Spleen (tissue), 11 donors: Measurements from ENCODE around the gene CNPY4. TPM values are rescaled to one million over a fixed set of nuclear protein-coding genes. Genes with fewer than 3 reads are reported as not detected.

ENCODE experiments used
- DNase-seq: peaks from one replicate; pipeline ENCODE4 v3.0.0-alpha.2; 2020
- H3K27ac ChIP-seq, 8 donors: fragments of 200-600 bp; sonication (generic) in 7 of 8; 1 replicate in 4 of 8; 2 replicates in 4 of 8; pipeline versions ENCODE4 v1.5.0 to v1.8.0; 2016 to 2021; ENCODE audit warnings: inconsistent platforms in 4 of 8, mild to moderate bottlenecking in 4 of 8, moderate library complexity in 1 of 8
- H3K27me3 ChIP-seq, 7 donors: fragments of 200-600 bp; sonication (generic) in 6 of 7; replicated peaks in 1 of 7; 1 replicate in 4 of 7; 2 replicates in 3 of 7; pipeline versions ENCODE4 v1.5.0 to v1.8.0; 2016 to 2021; ENCODE audit warnings: inconsistent platforms in 3 of 7, mild to moderate bottlenecking in 1 of 7
- H3K36me3 ChIP-seq, 6 donors: fragments of 200-600 bp; sonication (generic) in 5 of 6; 1 replicate in 4 of 6; 2 replicates in 2 of 6; pipeline versions ENCODE4 v1.5.0 to v1.8.0; 2016 to 2021; ENCODE audit warnings: inconsistent platforms in 2 of 6
- H3K4me1 ChIP-seq, 6 donors: fragments of 200-600 bp; sonication (generic) in 5 of 6; 1 replicate in 3 of 6; 2 replicates in 3 of 6; pipeline versions ENCODE4 v1.5.0 to v1.8.0; 2016 to 2021; ENCODE audit warnings: inconsistent platforms in 3 of 6
- H3K4me3 ChIP-seq, 8 donors: fragments of 200-600 bp; sonication (generic) in 7 of 8; 1 replicate in 4 of 8; 2 replicates in 4 of 8; pipeline versions ENCODE4 v1.5.0 to v1.8.0; 2016 to 2021; ENCODE audit warnings: inconsistent platforms in 4 of 8, mild to moderate bottlenecking in 4 of 8, moderate library complexity in 2 of 8
- H3K9me3 ChIP-seq, 8 donors: fragments of 200-600 bp; sonication (generic) in 7 of 8; 1 replicate in 4 of 8; 2 replicates in 4 of 8; pipeline versions ENCODE4 v1.5.0 to v1.8.0; 2016 to 2021; ENCODE audit warnings: inconsistent platforms in 4 of 8
- POLR2A ChIP-seq, 3 donors: fragments of 450-650 bp; IDR thresholded peaks; one replicate each; pipeline ENCODE4 v1.5.1; 2017; ENCODE audit warnings: antibody characterized with exemption in 3 of 3, mild to moderate bottlenecking in 1 of 3
- POLR2AphosphoS5 ChIP-seq, 3 donors: sonication (generic); formaldehyde crosslinking; IDR thresholded peaks; one replicate each; pipeline ENCODE4 v1.5.1; 2017; ENCODE audit warnings: antibody characterized with exemption in 3 of 3
- WGBS, 5 donors: extraction: QIAGEN DNeasy Blood & Tissue Kit in 3 of 5; methylation state at CpG; one replicate each; pipeline versions ENCODE4 v1.1.5 to v1.1.7; 2013 to 2018; 5-methylcytosine and 5-hydroxymethylcytosine counted together
- intact Hi-C: fragments of 100-400 bp; cut with DNase I; formaldehyde crosslinking; loops from one replicate; pipeline ENCODE4 v1.15.0; 2023; ENCODE audit warnings: low total_unique reads
- polyA plus RNA-seq, 3 donors: library from polyadenylated mRNA; stranded (reverse); fragments of 200-250 nt; gene quantifications; one replicate each; pipeline ENCODE4 v1.2.1, GENCODE V29; 2013
- total RNA-seq, 7 donors: library from RNA; depleted of rRNA in 3 of 7; stranded (reverse); fragments of >200 nt in 3 of 7; fragmentation: NEBNext Ultra II Directional in 4 of 7; extraction: Animal tissue kit (Norgen Biotek cat#: 25700) in 4 of 7; gene quantifications; one replicate each; pipeline versions ENCODE4 v1.1.0 to v1.2.1, GENCODE V29; 2016 to 2021
- TF ChIP-seq, protein P1 (sequence below), 11 experiments: fragments of 200-600 bp in 7 of 11; fragments of 450-650 bp in 4 of 11; sonication (generic) in 4 of 11; IDR thresholded peaks in 8 of 11; conservative IDR thresholded peaks in 3 of 11; 1 replicate in 7 of 11; 2 replicates in 4 of 11; pipeline versions ENCODE4 v1.4.0 to v1.8.0; 2016 to 2021; ENCODE audit warnings: antibody characterized with exemption in 11 of 11, inconsistent platforms in 4 of 11, mild to moderate bottlenecking in 1 of 11
- donor health status: healthy with polysubstance abuse.
- donor health status: DM: no; HTN: no; CAD: no; lungs with moderate emphysema.
- donor health status: DM: no; HTN: no; CAD: no.
- donor health status: Bipolar disorder and iron deficiency.
- donor health status: healthy.
- donor health status: DM: no; HTN: no; CAD: no.
- donor health status: DM: yes; HTN: yes; CAD: no.

Gene CNPY4
- total and polyA plus RNA-seq, 10 donors, result 9.7 to 19.7 (median 13.8) TPM

GRCh38 chr7:100105534-100105933 is 13.9 kb upstream of the CNPY4 start:
- H3K4me1 ChIP-seq, result peaks cover 0 to 16% (median 11%) of the 10 kb centered on the region in 6 donors
- peaks cover 0 to 76% (median 49%) of the 10 kb centered on the region in 6 donors for H3K36me3 ChIP-seq
- no peak overlapping the region for H3K27ac ChIP-seq
- 91 to 97% (median 93%) methylated on average over 4 of the region's 4 CpGs for WGBS, 5 donors
- TF ChIP-seq, protein P1, sequence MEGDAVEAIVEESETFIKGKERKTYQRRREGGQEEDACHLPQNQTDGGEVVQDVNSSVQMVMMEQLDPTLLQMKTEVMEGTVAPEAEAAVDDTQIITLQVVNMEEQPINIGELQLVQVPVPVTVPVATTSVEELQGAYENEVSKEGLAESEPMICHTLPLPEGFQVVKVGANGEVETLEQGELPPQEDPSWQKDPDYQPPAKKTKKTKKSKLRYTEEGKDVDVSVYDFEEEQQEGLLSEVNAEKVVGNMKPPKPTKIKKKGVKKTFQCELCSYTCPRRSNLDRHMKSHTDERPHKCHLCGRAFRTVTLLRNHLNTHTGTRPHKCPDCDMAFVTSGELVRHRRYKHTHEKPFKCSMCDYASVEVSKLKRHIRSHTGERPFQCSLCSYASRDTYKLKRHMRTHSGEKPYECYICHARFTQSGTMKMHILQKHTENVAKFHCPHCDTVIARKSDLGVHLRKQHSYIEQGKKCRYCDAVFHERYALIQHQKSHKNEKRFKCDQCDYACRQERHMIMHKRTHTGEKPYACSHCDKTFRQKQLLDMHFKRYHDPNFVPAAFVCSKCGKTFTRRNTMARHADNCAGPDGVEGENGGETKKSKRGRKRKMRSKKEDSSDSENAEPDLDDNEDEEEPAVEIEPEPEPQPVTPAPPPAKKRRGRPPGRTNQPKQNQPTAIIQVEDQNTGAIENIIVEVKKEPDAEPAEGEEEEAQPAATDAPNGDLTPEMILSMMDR (IDR thresholded peaks at IDR 0.05 in 8 of 11, conservative IDR thresholded peaks at IDR 0.05 in 3 of 11), result no peak
- no peak for TF ChIP-seq POLR2A (IDR thresholded peaks at IDR 0.05)
- no peak for TF ChIP-seq POLR2AphosphoS5 (IDR thresholded peaks at IDR 0.05)
- DNase-seq, result no peak
- intact Hi-C loops, result no loop called here
- no peaks in the 10 kb centered on the region for H3K27me3 ChIP-seq
- no peak overlapping the region for H3K4me3 ChIP-seq
- no peaks in the 10 kb centered on the region for H3K9me3 ChIP-seq

GRCh38 chr7:100106633-100107032 is 12.8 kb upstream of the CNPY4 start:
- 85 to 95% (median 88%) methylated on average over 14 to 17 of the region's 17 CpGs for WGBS, 5 donors
- no peaks in the 10 kb centered on the region for H3K9me3 ChIP-seq
- TF ChIP-seq POLR2AphosphoS5 (IDR thresholded peaks at IDR 0.05) (peak in 1 of 3 donors; percentile 19), POLR2A (IDR thresholded peaks at IDR 0.05) (no peak)
- TF ChIP-seq, protein P1 (IDR thresholded peaks at IDR 0.05 in 8 of 11, conservative IDR thresholded peaks at IDR 0.05 in 3 of 11), result no peak
- intact Hi-C loops, result no loop called here
- DNase-seq, result no peak
- no peaks in the 10 kb centered on the region for H3K27me3 ChIP-seq
- no peak overlapping the region for H3K4me3 ChIP-seq
- H3K27ac ChIP-seq, result no peak overlapping the region
- peaks cover 0 to 12% (median 9%) of the 10 kb centered on the region in 6 donors for H3K4me1 ChIP-seq
- H3K36me3 ChIP-seq, result peaks cover 0 to 87% (median 60%) of the 10 kb centered on the region in 6 donors

DNA sequence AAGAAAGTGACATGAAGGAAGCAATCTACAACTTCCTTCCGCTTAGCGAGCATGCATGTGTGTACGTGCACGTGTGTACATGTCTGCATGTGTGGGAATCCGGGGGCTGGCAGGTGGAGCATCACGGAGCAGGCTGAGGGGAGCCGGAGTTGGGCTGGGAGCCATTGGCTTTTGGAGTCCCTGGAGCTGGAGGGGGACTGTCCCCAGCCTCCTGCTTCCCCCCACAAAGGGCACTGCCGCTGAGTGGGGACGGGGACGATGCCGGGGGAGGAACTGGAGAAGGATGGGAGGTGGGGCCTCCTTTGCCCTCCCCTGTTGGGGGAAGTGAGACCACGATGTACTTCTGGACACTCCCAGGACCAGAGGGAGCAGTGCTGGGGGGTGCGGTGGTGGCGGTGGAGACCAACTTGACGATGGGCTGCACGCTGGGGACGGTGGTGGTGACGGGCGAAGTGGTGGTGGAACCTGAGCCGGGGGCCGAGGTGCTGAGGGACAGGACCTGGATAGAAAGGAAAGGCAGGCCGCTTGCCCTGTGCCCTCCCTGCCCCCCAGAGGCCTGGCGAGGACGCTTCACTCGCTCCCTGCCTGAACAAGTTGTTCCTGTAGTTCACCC is 12.2 kb upstream of the CNPY4 start:
- 85 to 89% (median 87%) methylated on average over 25 of the region's 25 CpGs for WGBS, 5 donors
- DNase-seq, result no peak
- H3K4me1 ChIP-seq, result peaks cover 0 to 6% (median 4%) of the 10 kb centered on the region in 6 donors
- intact Hi-C loops, result no loop called here
- H3K27ac ChIP-seq, result no peak overlapping the region
- no peaks in the 10 kb centered on the region for H3K27me3 ChIP-seq
- TF ChIP-seq, protein P1 (IDR thresholded peaks at IDR 0.05 in 8 of 11, conservative IDR thresholded peaks at IDR 0.05 in 3 of 11), result no peak
- TF ChIP-seq POLR2AphosphoS5 (IDR thresholded peaks at IDR 0.05) (peak in 1 of 3 donors; percentile 34), POLR2A (IDR thresholded peaks at IDR 0.05) (no peak)
- H3K4me3 ChIP-seq, result no peak overlapping the region
- no peaks in the 10 kb centered on the region for H3K9me3 ChIP-seq
- peaks cover 0 to 93% (median 66%) of the 10 kb centered on the region in 6 donors for H3K36me3 ChIP-seq

GRCh38 chr7:100107890-100108289 is 11.5 kb upstream of the CNPY4 start:
- intact Hi-C loops, result no loop called here
- H3K4me3 ChIP-seq, result no peak overlapping the region
- no peak for DNase-seq
- H3K36me3 ChIP-seq, result peaks cover 0 to 100% (median 72%) of the 10 kb centered on the region in 6 donors
- no peak for TF ChIP-seq POLR2A (IDR thresholded peaks at IDR 0.05)
- peak in 1 of 3 donors; percentile 8 for TF ChIP-seq POLR2AphosphoS5 (IDR thresholded peaks at IDR 0.05)
- no peaks in the 10 kb centered on the region for H3K9me3 ChIP-seq
- H3K27ac ChIP-seq, result no peak overlapping the region
- no peaks in the 10 kb centered on the region for H3K27me3 ChIP-seq
- no peaks in the 10 kb centered on the region for H3K4me1 ChIP-seq
- 76 to 84% (median 82%) methylated on average over 10 to 11 of the region's 11 CpGs for WGBS, 5 donors
